GM15510 (cell line): ENCODE data around the gene PINK1.

Source experiments
- POLR2A ChIP-seq: IDR thresholded peaks from 3 replicates; pipeline ENCODE4 v1.6.1; 2011; ENCODE audit warnings: borderline replicate concordance; ENCODE audit not compliant: insufficient read length; ENCODE audit errors: extremely low read depth

Gene PINK1

DNA sequence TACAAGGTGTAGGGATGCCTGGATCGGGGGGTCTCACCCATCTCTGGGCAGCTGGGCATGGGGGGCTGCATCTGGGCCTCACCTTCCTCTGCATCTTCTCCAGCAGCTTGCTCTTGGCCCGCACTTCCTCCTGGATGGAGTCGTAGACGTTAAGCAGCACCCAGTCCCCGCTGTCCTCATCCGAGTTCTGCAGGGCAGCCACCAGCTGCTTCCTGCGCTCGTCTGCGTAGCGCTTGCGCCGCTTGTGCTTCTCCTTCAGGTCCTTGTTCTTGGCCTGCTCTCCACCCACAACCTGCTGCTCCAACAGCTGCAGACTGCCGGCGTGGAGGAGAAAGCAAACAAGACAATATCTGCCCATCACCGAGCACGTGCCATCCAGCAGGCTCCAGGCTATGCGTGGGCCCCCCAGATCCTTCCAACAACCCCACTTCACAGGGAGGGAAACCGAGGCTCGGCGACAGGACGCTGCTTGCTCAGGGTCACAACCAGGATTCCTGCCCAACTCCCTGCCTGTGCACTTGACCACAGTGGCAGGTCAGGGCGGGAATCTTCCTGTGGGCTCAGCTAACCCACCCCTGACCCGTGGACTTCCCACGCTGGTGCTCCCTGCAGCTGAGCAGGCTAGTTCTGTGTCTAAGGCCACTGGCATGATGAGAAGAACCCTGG lies 49.4 kb downstream of the PINK1 start:
- no peak for TF ChIP-seq POLR2A

DNA sequence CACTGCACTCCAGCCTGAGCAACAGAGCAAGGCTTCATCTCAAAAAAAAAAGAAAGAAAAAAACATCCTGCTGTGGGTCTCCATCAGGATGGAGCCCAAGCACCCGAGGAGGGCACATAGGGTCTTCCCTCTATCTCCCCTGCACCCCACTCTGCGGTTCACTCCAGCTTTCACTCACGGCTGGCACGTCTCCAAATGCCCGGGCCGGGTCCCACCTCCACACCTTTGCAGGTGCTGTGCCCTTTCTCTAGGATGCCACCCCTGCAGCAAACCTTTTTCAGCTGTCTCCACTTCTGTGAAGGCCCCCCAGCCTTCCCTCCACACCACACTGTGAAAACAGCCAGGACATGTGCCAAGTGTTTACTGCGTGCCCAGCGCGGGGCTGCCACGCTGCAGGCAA lies 50.4 kb downstream of the PINK1 start:
- TF ChIP-seq POLR2A, result no peak

DNA sequence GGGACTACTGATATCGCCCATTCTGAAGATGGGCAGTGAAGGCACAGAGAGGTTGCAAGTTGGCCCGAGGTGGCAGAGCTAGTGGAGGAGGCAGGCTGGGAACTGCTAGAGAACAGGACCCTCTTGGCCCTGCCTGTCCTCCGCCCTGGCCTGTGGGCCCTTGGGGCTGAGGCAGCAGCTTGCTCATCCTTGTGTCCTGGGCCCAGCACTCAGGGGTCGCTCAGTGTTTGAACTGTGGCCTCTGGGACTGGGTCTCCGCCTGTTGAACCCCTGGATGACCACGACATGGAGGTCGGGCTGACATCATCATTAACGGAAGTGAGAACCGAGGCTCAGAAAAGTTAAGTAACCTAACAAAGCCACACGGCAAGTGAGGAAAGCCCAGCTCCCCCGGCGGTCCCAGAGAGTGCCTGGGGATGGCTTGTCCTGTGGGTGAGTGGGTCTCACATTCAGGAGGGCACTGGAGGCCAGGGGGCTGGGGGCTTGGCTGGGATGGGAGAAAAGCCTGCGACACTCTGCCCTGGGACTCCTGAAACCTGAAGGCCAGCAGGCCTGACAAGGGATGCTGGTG lies 50.9 kb downstream of the PINK1 start:
- no peak for TF ChIP-seq POLR2A

DNA sequence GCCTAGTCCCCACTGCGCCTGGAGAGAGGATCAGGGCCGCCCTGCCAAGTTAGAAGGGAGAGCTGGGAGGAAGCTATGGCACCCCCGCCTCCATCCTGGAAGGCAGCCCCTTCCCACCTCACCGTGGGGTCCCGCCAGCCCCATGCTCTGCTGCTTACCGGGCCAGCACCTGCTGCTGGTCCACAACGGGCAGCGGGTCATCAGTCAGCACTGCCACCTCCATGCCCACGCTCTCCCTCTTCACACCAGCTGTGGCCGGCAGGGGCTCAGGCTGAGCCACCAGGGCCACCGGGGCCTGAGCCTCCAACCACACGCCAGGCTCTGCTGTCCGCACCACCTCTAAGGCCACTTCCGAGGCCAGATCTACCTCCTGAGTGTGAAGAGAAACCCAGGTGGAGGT lies 51.4 kb downstream of the PINK1 start:
- TF ChIP-seq POLR2A, result no peak

DNA sequence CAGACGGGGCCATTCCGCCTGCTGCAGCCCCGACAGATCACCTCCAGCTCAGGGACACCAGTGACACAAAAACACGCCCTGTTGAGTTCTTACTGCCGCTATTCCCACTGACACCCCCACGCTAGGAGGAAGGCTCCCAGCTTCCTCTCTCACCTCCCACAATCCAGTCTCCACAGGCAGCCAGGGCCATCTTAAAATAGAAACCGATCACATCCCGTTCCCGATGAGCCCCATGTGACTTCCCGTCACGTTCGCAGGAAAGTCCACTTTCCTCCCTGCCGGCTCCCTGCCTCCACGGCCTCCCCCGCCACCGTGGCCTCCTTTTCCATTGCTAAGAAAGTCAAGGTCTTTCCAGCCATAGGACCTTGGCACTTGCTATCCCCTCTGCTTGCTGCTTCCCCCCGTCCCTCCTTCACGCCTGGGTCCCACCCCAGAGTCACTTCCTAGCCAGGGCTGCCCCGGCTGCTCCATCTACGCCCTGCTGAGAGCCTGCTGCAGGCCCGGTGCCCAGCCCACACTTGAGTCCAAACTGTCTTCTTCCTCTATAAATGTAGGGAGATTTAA lies 51.9 kb downstream of the PINK1 start:
- no peak for TF ChIP-seq POLR2A

DNA sequence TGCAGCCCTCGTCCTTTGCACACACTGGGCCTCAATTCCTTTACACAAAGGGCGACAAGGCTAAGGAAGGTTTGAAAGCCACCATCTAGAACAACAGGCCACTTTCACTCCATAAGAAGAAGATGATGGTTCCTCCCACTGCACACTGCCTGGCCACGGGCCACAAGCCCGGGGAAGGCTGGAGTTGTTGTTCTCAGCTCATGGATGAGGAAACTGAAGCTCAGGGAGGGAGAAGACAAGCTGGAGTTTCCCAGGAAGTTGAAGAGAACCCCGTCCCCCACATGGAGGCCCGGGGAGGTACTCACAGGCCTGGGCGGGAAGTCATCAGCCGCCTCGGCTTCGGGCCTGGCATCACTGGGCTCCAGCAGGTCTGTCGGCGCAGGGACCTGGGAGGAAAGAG lies 52.5 kb downstream of the PINK1 start:
- TF ChIP-seq POLR2A, result no peak

DNA sequence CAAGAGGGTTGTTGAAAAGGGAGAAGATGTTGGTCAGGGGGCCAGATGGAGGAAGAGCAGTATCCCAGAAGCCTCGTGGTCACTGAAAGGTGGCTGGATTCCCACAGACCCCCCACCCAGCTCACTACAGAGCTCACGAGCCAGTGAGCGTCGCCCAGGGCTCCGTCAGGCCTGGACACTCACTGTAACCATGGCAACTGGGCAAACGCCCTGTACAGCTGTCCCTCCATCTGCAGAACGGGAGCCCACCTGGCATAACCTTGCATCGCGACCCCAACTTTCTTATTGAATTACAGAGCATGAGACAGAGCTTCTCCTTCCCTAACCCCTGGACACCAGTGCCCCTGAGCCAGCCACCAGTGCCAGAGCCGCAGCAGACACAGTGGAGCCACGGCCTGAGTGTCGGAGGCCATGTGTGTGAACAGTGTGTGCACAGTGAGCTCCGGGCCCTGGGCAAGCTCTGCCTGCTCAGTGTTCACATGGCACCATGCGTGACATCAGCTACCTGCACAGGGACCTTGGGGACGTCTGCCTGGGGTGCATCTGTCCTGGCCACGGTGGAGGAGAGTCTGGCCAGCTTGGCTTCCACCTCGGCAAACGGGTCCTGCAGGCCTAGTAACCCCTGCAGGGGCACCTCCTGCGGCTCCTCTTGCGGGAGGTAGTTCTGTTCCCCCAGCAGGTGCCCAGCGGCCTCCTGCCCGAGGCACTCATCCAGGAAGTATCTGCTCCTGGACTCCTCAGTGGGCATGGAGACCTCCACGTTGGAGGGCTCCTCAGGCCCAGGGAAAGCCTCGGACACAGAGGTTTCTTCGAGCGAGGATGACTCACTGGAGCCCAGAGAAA lies 53.8 kb downstream of the PINK1 start:
- no peak for TF ChIP-seq POLR2A

DNA sequence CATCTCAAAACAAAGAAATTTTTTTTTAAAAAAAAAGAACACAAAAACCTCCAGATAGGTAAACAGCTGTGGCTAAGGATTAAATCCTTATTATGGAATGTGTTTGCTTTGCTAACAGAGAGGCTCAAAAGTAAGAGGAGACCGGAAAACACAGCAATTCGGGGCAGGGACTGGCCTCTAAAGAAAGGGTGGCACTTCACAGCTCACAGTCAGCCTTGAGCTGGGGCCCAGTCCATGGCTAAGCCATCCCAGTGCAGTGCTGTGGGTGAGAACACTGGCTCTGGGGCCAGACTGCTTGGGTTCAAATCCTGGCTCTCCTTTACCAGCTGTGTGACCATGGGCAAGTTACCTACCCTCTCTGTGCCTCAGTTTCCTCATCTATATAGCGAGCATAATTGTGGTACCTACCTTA lies 56.4 kb downstream of the PINK1 start:
- no peak for TF ChIP-seq POLR2A

DNA sequence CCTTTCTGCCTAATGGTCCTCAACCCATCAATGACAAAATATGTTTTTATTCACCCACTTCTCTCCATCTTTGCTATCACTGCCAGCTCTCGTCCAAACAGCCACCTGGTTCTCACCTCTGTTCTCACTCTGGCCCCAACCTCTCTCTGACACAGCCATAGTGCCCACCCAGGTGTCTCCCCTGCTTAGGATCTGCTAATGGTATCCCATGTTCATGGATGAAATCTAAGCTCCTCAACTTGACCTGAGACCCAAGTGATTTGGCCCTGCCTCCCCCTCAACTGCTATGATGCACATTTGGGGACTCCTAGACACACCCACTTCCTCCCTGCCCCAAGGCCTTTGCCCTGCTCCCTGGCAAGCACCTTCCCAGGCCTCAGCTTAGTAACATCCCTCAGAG lies 58.6 kb downstream of the PINK1 start:
- TF ChIP-seq POLR2A, result no peak

DNA sequence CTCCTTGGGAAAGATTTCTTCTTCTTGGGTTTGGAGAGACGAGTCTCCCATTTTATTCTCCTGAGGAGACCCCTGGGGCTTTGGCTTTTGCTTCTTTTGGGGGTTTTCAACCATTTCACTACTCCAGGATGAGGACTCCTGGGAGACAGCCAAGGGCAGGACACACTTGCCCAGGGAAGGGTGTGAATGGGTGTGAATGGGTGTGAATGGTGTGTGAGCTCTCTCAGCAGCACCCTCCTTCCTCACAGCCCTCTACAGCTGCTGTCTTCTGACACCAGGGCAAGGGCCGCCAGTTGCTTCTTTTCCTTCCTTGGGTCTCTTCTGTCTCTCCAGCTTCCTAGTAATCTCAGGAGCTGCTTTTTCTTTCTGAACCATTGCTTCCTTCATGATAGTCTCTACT lies 60.4 kb downstream of the PINK1 start:
- no peak for TF ChIP-seq POLR2A

DNA sequence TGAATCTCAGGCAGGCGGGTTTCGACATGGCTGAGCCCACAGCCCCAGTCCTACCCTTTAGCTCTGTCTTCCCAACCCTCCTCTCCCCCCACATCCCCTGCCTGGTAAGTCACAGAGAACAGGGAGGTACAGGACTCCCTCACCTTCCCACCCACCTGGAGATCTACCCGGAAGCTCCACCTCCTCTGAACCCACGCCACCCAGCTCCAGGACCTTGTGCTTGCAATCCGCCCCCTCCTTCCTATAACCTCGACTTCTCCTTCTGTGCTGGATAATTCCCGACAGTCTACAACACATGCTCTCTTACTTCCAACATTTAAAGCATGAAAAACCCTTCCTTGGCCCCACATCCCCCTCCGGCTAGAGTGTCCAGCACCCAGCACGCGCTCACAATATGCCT lies 62.3 kb downstream of the PINK1 start:
- no peak for TF ChIP-seq POLR2A

DNA sequence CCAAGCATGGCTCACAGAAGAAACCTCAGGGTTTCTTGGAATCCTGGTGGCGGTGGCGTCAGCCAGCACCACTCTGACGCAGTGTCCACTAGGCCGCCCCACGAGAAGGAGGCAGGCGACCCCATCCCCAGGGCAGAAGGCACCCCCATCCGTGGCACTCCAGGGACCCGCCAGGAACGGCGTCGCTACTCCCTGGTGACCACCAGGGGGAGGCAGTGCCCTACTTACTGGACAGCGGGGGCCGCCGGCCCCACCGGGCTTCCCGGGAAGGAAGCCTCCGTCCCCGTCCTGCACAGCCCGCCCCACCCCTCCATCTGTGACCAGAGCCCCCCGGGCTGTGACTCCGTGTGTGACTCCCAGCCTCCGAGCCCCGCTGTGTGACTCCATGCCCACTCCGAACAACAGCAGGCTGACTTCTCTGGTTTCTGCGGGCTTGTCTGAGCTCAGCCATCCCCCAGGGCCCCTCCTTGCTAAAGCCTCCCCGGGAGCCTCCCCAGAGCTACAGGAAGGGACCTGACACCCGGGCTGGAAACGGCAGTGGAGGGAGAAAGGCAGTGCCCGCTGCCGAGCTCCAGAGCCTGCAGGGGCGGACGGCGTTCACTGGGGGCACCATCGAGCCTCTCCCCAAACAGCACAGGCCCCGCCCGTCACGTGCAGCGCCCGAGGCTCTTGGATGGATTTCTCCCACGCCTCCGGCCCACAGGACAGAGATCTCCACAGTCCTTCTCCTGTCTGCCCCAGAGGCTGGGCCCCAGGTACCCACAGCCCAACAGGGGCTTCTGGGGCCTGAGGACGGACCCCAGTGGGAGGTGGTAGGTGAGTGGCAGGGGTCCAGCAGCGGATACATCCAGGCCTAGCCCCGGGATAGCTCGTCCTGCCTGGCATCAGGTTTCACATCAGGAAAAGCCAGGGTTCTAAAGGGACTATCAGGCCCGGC lies 63.4 kb downstream of the PINK1 start:
- TF ChIP-seq POLR2A, result no peak

DNA sequence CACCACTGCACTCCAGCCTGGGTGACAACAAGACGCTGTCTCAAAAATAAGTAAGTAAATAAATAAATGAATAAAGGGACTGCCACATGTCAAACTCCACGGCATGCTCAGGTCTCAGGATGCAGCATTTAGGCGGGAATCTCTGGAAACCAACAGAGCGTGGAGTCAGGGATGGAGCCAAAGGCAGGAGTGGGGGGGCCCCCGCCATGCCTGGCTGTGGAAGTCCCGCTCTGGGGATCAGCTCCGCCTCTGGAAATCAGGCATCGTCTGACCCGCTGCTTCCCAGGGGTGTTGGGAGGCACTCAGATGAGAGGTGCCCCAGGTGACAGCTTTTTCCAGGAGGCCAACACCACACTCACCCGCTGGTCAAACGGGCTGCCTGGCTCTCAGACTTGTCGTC lies 64.3 kb downstream of the PINK1 start:
- no peak for TF ChIP-seq POLR2A

DNA sequence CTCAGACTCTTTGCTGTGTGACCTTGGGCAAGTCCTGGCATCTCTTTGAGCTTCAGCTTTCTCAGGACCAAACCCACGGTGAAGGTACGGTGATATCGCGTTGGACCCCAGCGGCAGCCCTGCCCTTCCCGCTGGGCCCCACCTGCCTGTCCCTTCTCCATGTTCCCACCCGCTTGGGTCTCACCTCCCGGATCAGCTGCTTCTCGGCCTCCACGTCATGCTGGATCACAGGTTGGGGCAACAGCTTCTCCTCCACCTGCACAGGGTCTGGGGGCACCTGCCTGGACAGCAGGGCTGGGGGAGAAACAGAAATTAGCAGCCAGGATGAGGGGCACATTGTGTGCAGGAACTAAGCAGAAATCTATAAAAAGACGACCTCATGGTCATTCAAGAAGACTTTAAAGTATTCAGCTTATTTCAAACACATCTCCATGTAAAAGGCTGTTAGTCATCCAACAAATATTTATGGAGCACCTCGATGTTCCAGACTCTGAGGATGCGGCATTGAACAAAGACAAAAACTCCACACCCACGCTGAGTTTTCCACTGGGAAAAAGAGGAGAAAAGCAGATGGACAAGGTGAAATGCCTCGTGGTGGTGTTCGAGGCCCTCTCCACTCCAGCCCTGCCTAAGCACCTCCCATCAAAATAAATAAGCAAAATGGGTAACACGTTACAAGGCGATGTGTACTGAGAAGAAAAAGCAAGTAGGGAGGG lies 65.1 kb downstream of the PINK1 start:
- TF ChIP-seq POLR2A, result no peak
